CD4-positive, alpha-beta T cell (primary cell): ENCODE measurements around the gene TP63. TPM values are rescaled to one million over a fixed set of nuclear protein-coding genes. Genes with fewer than 3 reads are reported as not detected.

Experiments used
- ATAC-seq: fragments of 200-7000 bp; cut with Tn5 transposase; one replicate; pipeline ENCODE4 v1.10.0; 2022; ENCODE audit warnings: mild to moderate bottlenecking; ENCODE audit not compliant: poor library complexity
- CTCF ChIA-PET: fragments of 350-600 bp; sonication (Branson Sonifier 250); formaldehyde crosslinking; loops from one replicate; lab custom pipeline; 2021; ENCODE audit warnings: antibody characterized with exemption, inconsistent platforms; lab: Charles Lee
- POLR2A ChIA-PET: fragments of 350-600 bp; sonication (Branson Sonifier 250); formaldehyde crosslinking; loops from one replicate; lab custom pipeline; 2021; ENCODE audit warnings: antibody characterized with exemption, inconsistent platforms; lab: Charles Lee
- DNase-seq, 14 experiments: peaks; one replicate each; pipeline ENCODE4 v3.0.0-alpha.2; 2013 to 2020; ENCODE audit warnings: mixed read lengths in 2 of 14
- H3K27ac ChIP-seq, 2 donors: one replicate each; pipeline versions ENCODE4 v1.5.1 to v1.7.0; 2013; ENCODE audit warnings: low read length in 2 of 2, low read depth in 1 of 2, mild to moderate bottlenecking in 1 of 2
- H3K27me3 ChIP-seq, 2 experiments: 1 replicate in 1 of 2; 2 replicates in 1 of 2; pipeline versions ENCODE4 v1.6.1 to v1.7.0; 2013; ENCODE audit warnings: low read length in 2 of 2, control low read depth in 1 of 2, mild to moderate bottlenecking in 1 of 2, moderate library complexity in 1 of 2; ENCODE audit not compliant: insufficient read depth in 2 of 2, control insufficient read depth in 1 of 2
- H3K36me3 ChIP-seq: one replicate; pipeline ENCODE4 v1.6.1; 2013; ENCODE audit warnings: low read length, control low read depth; ENCODE audit not compliant: insufficient read depth
- H3K4me1 ChIP-seq: one replicate; pipeline ENCODE4 v1.6.1; 2013; ENCODE audit warnings: low read length, control low read depth; ENCODE audit not compliant: insufficient read depth
- H3K4me3 ChIP-seq: one replicate; pipeline ENCODE4 v1.5.1; 2013; ENCODE audit warnings: mild to moderate bottlenecking, low read length, moderate library complexity
- H3K9me3 ChIP-seq, 2 experiments: 1 replicate in 1 of 2; 2 replicates in 1 of 2; pipeline versions ENCODE4 v1.6.1 to v1.7.0; 2013; ENCODE audit warnings: low read length in 2 of 2, mild to moderate bottlenecking in 2 of 2, control low read depth in 1 of 2, moderate library complexity in 1 of 2; ENCODE audit not compliant: control insufficient read depth in 1 of 2, insufficient read depth in 1 of 2
- H3K27ac Mint-ChIP-seq: one replicate; pipeline ENCODE4 v1.8.0; 2020; ENCODE audit warnings: mixed read lengths
- H3K27me3 Mint-ChIP-seq: one replicate; pipeline ENCODE4 v1.8.0; 2021; ENCODE audit warnings: mixed read lengths
- H3K36me3 Mint-ChIP-seq: one replicate; pipeline ENCODE4 v1.8.0; 2021; ENCODE audit warnings: low read depth, mixed read lengths
- H3K4me1 Mint-ChIP-seq: one replicate; pipeline ENCODE4 v1.8.0; 2021; ENCODE audit warnings: low read depth, mixed read lengths
- H3K4me3 Mint-ChIP-seq: one replicate; pipeline ENCODE4 v1.8.0; 2020; ENCODE audit warnings: mild to moderate bottlenecking, mixed read lengths
- H3K9me3 Mint-ChIP-seq: one replicate; pipeline ENCODE4 v1.8.0; 2020; ENCODE audit warnings: mixed read lengths
- intact Hi-C, 2 experiments: fragments of 100-400 bp; cut with DNase I in 1 of 2; cut with micrococcal nuclease in 1 of 2; formaldehyde crosslinking; loops; one replicate each; pipeline versions ENCODE4 v1.15.1 to v1.9.0; 2023 to 2025; cut with DNase I, micrococcal nuclease
- total RNA-seq, 174 experiments: library from RNA in 2 of 174; stranded (reverse) in 2 of 174; gene quantifications; one replicate each; pipeline ENCODE4 v1.2.3 and lab custom pipeline; 2021 to 2026
- TF ChIP-seq, protein P1 (sequence below): fragments of 200-600 bp; IDR thresholded peaks from one replicate; pipeline ENCODE4 v1.8.0; 2022; ENCODE audit warnings: antibody characterized with exemption, mild to moderate bottlenecking

TP63 gene
- total RNA-seq, 2 experiments from 2014 or later = 0.31 TPM; not detected in 1

DNA sequence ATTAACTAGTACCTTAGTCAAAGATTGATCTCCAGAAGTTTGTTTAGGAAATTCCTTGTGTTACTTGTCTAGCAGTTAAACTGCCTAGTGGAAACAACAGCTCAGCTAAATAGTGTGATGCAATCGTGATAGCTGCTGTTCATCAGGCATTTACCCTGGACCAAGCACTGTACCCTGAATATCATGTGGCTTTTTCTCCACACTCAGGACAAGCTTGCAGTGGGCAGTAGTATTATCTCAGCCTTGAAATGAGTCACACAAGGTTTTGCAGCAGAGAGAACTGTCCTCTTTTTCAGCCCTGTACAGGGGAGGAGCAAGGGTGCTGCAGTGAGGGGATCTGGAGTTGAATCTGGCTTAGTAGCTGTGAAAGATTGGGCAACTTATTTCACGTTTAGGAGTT, 208.4 kb downstream of the TP63 start:
- no peak for ATAC-seq

DNA sequence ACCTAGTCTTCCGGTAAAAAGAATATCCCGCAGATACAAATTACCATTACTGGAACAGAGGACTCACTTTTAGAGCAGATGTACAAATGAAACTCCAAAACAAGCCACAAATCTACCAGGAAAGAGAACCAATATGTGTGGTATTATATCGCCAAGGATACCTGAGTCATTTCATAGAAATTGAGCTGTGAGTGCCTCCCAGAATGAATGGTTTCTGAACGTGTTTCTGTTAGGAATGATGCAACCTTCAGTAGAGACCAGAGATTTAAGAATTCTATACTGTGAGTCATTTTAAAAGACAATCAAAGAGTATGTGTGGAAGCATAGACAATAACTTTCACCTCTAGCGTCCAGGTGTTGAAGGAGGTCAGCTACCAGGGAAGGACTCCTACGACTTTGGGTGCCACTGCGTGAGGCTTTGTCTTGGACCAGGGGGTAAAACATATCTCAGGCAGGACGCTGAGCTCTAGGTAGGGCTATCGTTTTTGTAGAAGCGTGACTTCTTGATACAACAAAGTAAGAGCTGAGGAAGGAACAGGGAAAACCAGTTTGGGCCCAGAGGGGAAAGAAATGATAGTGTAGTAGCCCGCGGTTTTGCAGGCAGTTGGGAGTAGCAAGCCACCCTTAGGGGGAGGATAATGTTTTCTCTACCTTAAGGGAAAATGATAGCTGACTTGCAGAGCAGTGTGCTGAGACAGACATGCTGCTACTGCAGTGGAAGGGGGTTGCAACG, 210.4 kb downstream of the TP63 start:
- no peak overlapping the region for H3K27ac Mint-ChIP-seq
- no peak for ATAC-seq
- H3K4me3 Mint-ChIP-seq = no peak overlapping the region
- Histone ChIP-seq H3K36me3 (no peaks in the 10 kb centered on the region), H3K4me3 (no peak overlapping the region), H3K4me1 (no peaks in the 10 kb centered on the region), H3K27me3 (no peaks in the 10 kb centered on the region), H3K27ac (no peak overlapping the region), H3K9me3 (no peaks in the 10 kb centered on the region)
- H3K36me3 Mint-ChIP-seq = no peaks in the 10 kb centered on the region
- ChIA-PET POLR2A (no interaction called here), CTCF (interaction anchor here (0.7 kb wide), 1 partner anchor 1718 kb away, joined by 6 read pairs; no protein-coding TSS in a partner anchor)
- no peaks in the 10 kb centered on the region for H3K27me3 Mint-ChIP-seq
- H3K9me3 Mint-ChIP-seq = no peaks in the 10 kb centered on the region
- intact Hi-C loops = no loop called here
- TF ChIP-seq, protein P1, sequence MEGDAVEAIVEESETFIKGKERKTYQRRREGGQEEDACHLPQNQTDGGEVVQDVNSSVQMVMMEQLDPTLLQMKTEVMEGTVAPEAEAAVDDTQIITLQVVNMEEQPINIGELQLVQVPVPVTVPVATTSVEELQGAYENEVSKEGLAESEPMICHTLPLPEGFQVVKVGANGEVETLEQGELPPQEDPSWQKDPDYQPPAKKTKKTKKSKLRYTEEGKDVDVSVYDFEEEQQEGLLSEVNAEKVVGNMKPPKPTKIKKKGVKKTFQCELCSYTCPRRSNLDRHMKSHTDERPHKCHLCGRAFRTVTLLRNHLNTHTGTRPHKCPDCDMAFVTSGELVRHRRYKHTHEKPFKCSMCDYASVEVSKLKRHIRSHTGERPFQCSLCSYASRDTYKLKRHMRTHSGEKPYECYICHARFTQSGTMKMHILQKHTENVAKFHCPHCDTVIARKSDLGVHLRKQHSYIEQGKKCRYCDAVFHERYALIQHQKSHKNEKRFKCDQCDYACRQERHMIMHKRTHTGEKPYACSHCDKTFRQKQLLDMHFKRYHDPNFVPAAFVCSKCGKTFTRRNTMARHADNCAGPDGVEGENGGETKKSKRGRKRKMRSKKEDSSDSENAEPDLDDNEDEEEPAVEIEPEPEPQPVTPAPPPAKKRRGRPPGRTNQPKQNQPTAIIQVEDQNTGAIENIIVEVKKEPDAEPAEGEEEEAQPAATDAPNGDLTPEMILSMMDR = no peak
- DNase-seq = no peak
- no peaks in the 10 kb centered on the region for H3K4me1 Mint-ChIP-seq

More for the DNA sequence above, 208.4 kb downstream of the TP63 start:
- Mint-ChIP-seq H3K9me3 (no peaks in the 10 kb centered on the region), H3K27ac (no peak overlapping the region), H3K4me1 (no peaks in the 10 kb centered on the region), H3K36me3 (no peaks in the 10 kb centered on the region), H3K4me3 (no peak overlapping the region), H3K27me3 (no peaks in the 10 kb centered on the region)
- Histone ChIP-seq H3K4me1 (no peaks in the 10 kb centered on the region), H3K9me3 (no peaks in the 10 kb centered on the region), H3K27me3 (no peaks in the 10 kb centered on the region), H3K27ac (no peak overlapping the region), H3K4me3 (no peak overlapping the region), H3K36me3 (no peaks in the 10 kb centered on the region)
- no peak for DNase-seq
- ChIA-PET POLR2A (interaction anchor here (0.7 kb wide), 1 partner anchor 30 kb away, joined by 3 read pairs; no protein-coding TSS in a partner anchor), CTCF (no interaction called here)
- intact Hi-C loops = no loop called here
- TF ChIP-seq, protein P1 = no peak

DNA sequence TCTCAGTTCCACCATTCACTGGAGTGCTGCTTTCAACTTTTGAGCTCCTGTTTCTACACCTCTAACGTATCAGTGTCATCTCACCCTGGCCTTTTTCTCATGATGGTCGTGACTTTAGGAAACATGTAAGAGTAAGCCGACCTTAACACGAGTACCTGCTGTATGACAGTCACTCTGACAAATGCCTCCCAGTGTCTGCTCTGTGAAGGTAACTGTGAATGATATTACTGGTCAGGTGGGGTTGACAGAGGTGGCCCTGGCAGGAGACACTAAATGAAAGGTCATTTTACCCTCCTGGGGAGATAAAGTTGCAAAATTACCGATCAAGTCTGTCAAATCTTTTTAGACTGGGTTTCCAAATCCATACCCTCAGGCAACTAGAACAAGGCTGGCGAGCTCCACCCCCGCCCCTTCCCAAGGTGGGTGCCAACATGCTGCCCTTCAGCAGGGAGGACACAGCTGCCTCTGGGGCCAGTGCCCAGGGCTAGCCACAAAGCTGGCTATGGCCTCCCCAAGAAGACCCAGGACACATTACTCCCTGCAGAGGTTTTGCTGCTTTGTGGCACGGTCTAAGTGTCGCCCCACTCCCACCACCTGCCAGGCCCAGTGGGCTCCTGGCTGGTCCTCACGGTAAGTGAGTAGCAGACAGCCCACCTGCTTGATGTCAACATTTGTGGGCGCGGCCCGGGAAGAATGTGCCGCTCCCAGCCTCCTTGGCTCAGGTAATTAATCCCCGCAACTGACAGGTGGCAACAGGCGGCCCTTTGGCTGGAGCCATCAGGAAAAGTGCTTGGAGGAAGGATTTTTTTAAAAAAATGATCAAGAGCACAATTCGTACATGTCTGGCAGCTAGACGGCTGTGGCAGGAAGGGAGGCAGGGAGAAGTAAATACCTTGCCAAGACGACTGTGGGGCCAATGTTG, 211.8 kb downstream of the TP63 start:
- ChIA-PET POLR2A (no interaction called here), CTCF (interaction anchor here (1.0 kb wide), 1 partner anchor 15 kb away, joined by 3 read pairs; no protein-coding TSS in a partner anchor)
- Histone ChIP-seq H3K27ac (no peak overlapping the region), H3K4me3 (no peak overlapping the region), H3K9me3 (no peaks in the 10 kb centered on the region), H3K36me3 (no peaks in the 10 kb centered on the region), H3K4me1 (no peaks in the 10 kb centered on the region), H3K27me3 (no peaks in the 10 kb centered on the region)
- TF ChIP-seq, protein P1 = no peak
- DNase-seq (no peak), ATAC-seq (no peak)
- no peaks in the 10 kb centered on the region for H3K9me3 Mint-ChIP-seq
- intact Hi-C loops = no loop called here
- H3K4me3 Mint-ChIP-seq = no peak overlapping the region
- H3K27ac Mint-ChIP-seq = no peak overlapping the region
- no peaks in the 10 kb centered on the region for H3K4me1 Mint-ChIP-seq
- H3K36me3 Mint-ChIP-seq = no peaks in the 10 kb centered on the region
- no peaks in the 10 kb centered on the region for H3K27me3 Mint-ChIP-seq
